Measurements from ENCODE around the gene MCM3.

DNA sequence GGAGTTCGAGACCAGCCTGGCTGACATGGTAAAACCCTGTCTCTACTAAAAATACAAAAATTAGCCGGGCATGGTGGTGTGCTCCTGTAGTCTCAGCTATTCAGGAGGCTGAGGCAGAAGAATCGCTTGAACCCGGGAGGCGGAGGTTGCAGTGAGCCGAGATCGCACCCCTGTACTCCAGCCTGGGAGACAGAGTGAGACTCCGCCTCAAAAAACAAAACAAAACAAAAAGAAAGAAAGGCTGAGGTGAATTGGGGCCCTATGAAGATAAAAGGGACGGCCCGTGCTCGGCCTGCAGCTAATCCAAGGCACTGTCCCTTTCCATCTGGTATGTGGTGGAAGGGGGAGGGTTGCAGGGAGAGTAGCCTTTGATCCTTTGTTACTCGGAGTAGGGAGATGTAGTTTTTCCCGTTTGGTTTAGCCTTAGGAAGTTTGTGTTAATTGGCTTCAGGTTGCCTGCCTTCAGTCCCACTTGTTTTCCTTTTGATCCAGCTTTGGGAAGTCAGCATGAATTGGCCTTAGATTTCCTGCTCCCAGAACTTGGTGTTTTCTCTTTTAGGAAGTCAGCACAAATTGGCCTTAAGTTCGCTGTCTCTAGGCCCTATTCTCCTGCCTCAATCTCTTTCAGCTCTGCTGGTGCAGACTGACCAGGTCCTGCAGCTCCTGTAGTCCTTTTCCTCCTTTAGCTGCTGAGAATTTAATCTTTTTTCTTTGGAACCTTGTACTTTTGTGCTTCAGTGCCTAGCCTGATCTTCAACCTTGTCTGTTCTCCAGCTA, 41.3 kb upstream of the MCM3 start:
- no peak for TF ChIP-seq EZH2phosphoT487 (IDR thresholded peaks at IDR 0.05; ENCODE audit: borderline replicate concordance)
- TF ChIP-seq CTCF (conservative IDR thresholded peaks at IDR 0.05; ENCODE audit: low read length): no peak

Data from Loucy (cell line).